Measurements from ENCODE around the gene PERM1.

The PERM1 gene

GRCh38 chr1:1003618-1004419 is 21.9 kb upstream of the PERM1 start:
- FAIRE-seq (no peak), DNase-seq (ENCODE audit: insufficient read length, low spot score) (no peak)
- TF ChIP-seq CTCF (IDR thresholded peaks at IDR 0.05; ENCODE audit: insufficient read depth, missing control alignments): no peak

GRCh38 chr1:1001057-1001783 is 19.3 kb upstream of the PERM1 start:
- no peak for FAIRE-seq

GRCh38 chr1:1000357-1001056 is 18.6 kb upstream of the PERM1 start:
- DNase-seq (ENCODE audit: insufficient read length, low spot score): peak; percentile 73
- FAIRE-seq: no peak
- TF ChIP-seq CTCF (IDR thresholded peaks at IDR 0.05; ENCODE audit: insufficient read depth, missing control alignments): no peak

More at GRCh38 chr1:1001057-1001783, 19.3 kb upstream of the PERM1 start:
- no peak for TF ChIP-seq CTCF (IDR thresholded peaks at IDR 0.05; ENCODE audit: insufficient read depth, missing control alignments)
- no peak for DNase-seq (ENCODE audit: insufficient read length, low spot score)

GRCh38 chr1:999725-1000356 is 17.9 kb upstream of the PERM1 start, which contains the start of gene HES4:
Gene HES4 (minus strand): TSS chr1:1000097. CDS start chr1:999973, 124 bp downstream.
- no peak for DNase-seq (ENCODE audit: insufficient read length, low spot score)
- FAIRE-seq: no peak
- no peak for TF ChIP-seq CTCF (IDR thresholded peaks at IDR 0.05; ENCODE audit: insufficient read depth, missing control alignments)

GRCh38 chr1:998995-999724 is 17.3 kb upstream of the PERM1 start:
- no peak for FAIRE-seq
- DNase-seq (ENCODE audit: insufficient read length, low spot score): no peak
- no peak for TF ChIP-seq CTCF (IDR thresholded peaks at IDR 0.05; ENCODE audit: insufficient read depth, missing control alignments)

GRCh38 chr1:998745-998994 is 16.8 kb upstream of the PERM1 start:
- no peak for TF ChIP-seq CTCF (IDR thresholded peaks at IDR 0.05; ENCODE audit: insufficient read depth, missing control alignments)
- DNase-seq (ENCODE audit: insufficient read length, low spot score): no peak
- no peak for FAIRE-seq

Data from D721Med (cell line).